Measurements from ENCODE around the gene MANBA.

MANBA gene

GRCh38 chr4:102780476-102781144 is 19.8 kb upstream of the MANBA start:
- TF ChIP-seq POLR2AphosphoS5 (IDR thresholded peaks at IDR 0.05; ENCODE audit: low read depth, low read length) (no peak), TAF1 (IDR thresholded peaks at IDR 0.05; ENCODE audit: borderline replicate concordance, insufficient read depth, low read length) (no peak), SIN3A (IDR thresholded peaks at IDR 0.05; ENCODE audit: borderline replicate concordance, insufficient read depth, low read length) (no peak), FOXP2 (optimal IDR thresholded peaks at IDR 0.05; ENCODE audit: borderline replicate concordance, extremely low read depth, extremely low read length, insufficient read depth) (no peak), REST (IDR thresholded peaks at IDR 0.05; ENCODE audit: insufficient read depth in 1 of 2, low read depth in 2 of 2, low read length in 2 of 2) (no peak)

DNA sequence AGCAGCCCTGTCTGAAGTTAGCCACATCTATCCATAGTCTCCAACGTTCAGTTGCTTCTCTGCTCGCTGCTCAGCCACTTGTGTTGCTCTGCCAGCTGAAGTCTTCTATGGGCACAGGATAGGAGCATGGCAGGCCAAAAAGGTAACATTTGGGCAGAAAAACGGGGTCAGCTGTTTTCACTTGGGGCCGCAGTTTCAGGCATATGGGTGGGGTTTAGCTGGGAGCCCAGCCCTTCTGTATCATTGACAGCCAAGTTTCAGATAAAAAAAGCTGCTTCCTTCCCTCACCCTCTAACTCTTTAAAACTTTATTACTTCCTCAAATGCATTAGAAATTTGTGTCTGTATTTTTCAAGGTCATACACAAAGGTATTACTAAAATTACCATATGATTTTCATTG is 18.4 kb upstream of the MANBA start:
- no peak for TF ChIP-seq REST (IDR thresholded peaks at IDR 0.05; ENCODE audit: insufficient read depth in 1 of 2, low read depth in 2 of 2, low read length in 2 of 2)
- TF ChIP-seq POLR2AphosphoS5 (IDR thresholded peaks at IDR 0.05; ENCODE audit: low read depth, low read length), result no peak
- TF ChIP-seq TAF1 (IDR thresholded peaks at IDR 0.05; ENCODE audit: borderline replicate concordance, insufficient read depth, low read length), result no peak
- TF ChIP-seq FOXP2 (optimal IDR thresholded peaks at IDR 0.05; ENCODE audit: borderline replicate concordance, extremely low read depth, extremely low read length, insufficient read depth), result no peak

DNA sequence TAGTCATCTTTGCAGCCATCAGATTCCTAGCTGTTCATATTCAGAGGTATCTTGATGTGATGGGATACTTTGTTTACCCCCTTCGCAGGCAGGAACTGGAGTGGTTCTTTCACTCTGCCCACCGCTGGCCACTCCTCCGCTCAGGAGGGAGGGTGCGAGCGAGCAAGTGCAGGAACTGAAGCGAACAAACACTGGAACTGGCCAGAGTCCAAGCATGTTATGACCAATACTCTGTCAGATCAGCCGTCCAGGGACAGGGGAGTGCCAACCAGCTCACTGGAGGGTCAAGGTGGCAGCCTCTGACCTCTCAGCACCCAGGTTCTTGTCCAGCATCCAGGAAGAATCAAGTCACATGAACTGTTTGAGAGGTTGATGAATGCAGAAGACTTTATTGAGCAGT is 18.0 kb upstream of the MANBA start:
- TF ChIP-seq REST (IDR thresholded peaks at IDR 0.05; ENCODE audit: insufficient read depth in 1 of 2, low read depth in 2 of 2, low read length in 2 of 2) (no peak), TAF1 (IDR thresholded peaks at IDR 0.05; ENCODE audit: borderline replicate concordance, insufficient read depth, low read length) (no peak), POLR2AphosphoS5 (IDR thresholded peaks at IDR 0.05; ENCODE audit: low read depth, low read length) (no peak), FOXP2 (optimal IDR thresholded peaks at IDR 0.05; ENCODE audit: borderline replicate concordance, extremely low read depth, extremely low read length, insufficient read depth) (no peak), SIN3A (IDR thresholded peaks at IDR 0.05; ENCODE audit: borderline replicate concordance, insufficient read depth, low read length) (no peak)

- TF ChIP-seq FOXP2 (optimal IDR thresholded peaks at IDR 0.05; ENCODE audit: borderline replicate concordance, extremely low read depth, extremely low read length, insufficient read depth) (no peak), SIN3A (IDR thresholded peaks at IDR 0.05; ENCODE audit: borderline replicate concordance, insufficient read depth, low read length) (no peak), POLR2AphosphoS5 (IDR thresholded peaks at IDR 0.05; ENCODE audit: low read depth, low read length) (no peak), REST (IDR thresholded peaks at IDR 0.05; ENCODE audit: insufficient read depth in 1 of 2, low read depth in 2 of 2, low read length in 2 of 2) (no peak), TAF1 (IDR thresholded peaks at IDR 0.05; ENCODE audit: borderline replicate concordance, insufficient read depth, low read length) (no peak)
These were observed 15.0 kb upstream of the MANBA start for GRCh38 chr4:102775805-102776204.

All from PFSK-1 (cell line).